H1 (cell line): ENCODE results near the gene RALGAPA2. TPM values are rescaled to one million over a fixed set of nuclear protein-coding genes. Genes with fewer than 3 reads are reported as not detected.
A peak's percentile ranks its signal among the peaks of the same experiment; 100 is the strongest.

Source experiments
- CTCF ChIA-PET: fragments of 300-600 bp; sonication (Branson Sonifier 250); formaldehyde crosslinking; loops from one replicate; lab custom pipeline; 2021; ENCODE audit not compliant: partially characterized antibody; lab: Charles Lee
- POLR2A ChIA-PET: fragments of 300-600 bp; sonication (Branson Sonifier 250); formaldehyde crosslinking; loops from one replicate; lab custom pipeline; 2021; ENCODE audit warnings: inconsistent platforms; ENCODE audit not compliant: partially characterized antibody; lab: Charles Lee
- DNase-seq, 2 experiments: peaks; one replicate each; pipeline versions ENCODE4 v3.0.0 to v3.0.0-alpha.2; 2010 to 2022; ENCODE audit warnings: low spot score in 2 of 2, low read depth in 1 of 2, mixed read lengths in 1 of 2
- FAIRE-seq: peaks from 2 replicates; lab custom pipeline; 2011; peaks lifted over from hg19 to GRCh38; lab: Jason Lieb, UNC
- H2AFZ ChIP-seq: 2 replicates; pipeline ENCODE4 v1.8.1; 2012; ENCODE audit warnings: low read length, inconsistent platforms
- H2AK5ac ChIP-seq: 2 replicates; pipeline ENCODE4 v1.6.1; 2013; ENCODE audit warnings: low read depth, low read length
- H2BK120ac ChIP-seq: replicated peaks from 2 replicates; pipeline ENCODE3; 2013; ENCODE audit warnings: low read depth, low read length, inconsistent platforms
- H2BK12ac ChIP-seq: 2 replicates; pipeline ENCODE4 v1.6.1; 2013; ENCODE audit warnings: low read depth, low read length
- H2BK15ac ChIP-seq: 2 replicates; pipeline ENCODE4 v1.6.1; 2013; ENCODE audit warnings: low read length
- H2BK20ac ChIP-seq: 2 replicates; pipeline ENCODE4 v1.6.1; 2013; ENCODE audit warnings: low read length
- H2BK5ac ChIP-seq: 2 replicates; pipeline ENCODE4 v1.6.1; 2013; ENCODE audit warnings: low read depth, low read length
- H3K14ac ChIP-seq: 2 replicates; pipeline ENCODE4 v1.6.1; 2013; ENCODE audit warnings: inconsistent platforms; ENCODE audit not compliant: insufficient read length
- H3K18ac ChIP-seq: 2 replicates; pipeline ENCODE4 v1.6.1; 2013; ENCODE audit warnings: low read length; ENCODE audit errors: extremely low read depth
- H3K23ac ChIP-seq: 2 replicates; pipeline ENCODE4 v1.6.1; 2013; ENCODE audit warnings: inconsistent platforms; ENCODE audit not compliant: insufficient read length
- H3K23me2 ChIP-seq: 2 replicates; pipeline ENCODE4 v1.6.1; 2013; ENCODE audit warnings: low read depth, low read length
- H3K27ac ChIP-seq: 2 replicates; pipeline ENCODE4 v1.6.1; 2011; ENCODE audit warnings: low read depth, low read length, inconsistent platforms
- H3K27me3 ChIP-seq, 4 experiments: replicated peaks in 1 of 4; 1 replicate in 1 of 4; 2 replicates in 3 of 4; pipeline versions ENCODE4 v1.6.1 to v1.8.1; 2011 to 2013; ENCODE audit warnings: low read length in 3 of 4, mild to moderate bottlenecking in 3 of 4, inconsistent platforms in 2 of 4, mixed read lengths in 2 of 4, moderate library complexity in 1 of 4; ENCODE audit not compliant: control insufficient read depth in 3 of 4, insufficient read depth in 3 of 4; ENCODE audit errors: extremely low read depth in 1 of 4
- H3K36me3 ChIP-seq, 4 experiments: 2 replicates each; pipeline versions ENCODE4 v1.6.1 to v1.8.1; 2011 to 2013; ENCODE audit warnings: mild to moderate bottlenecking in 4 of 4, low read length in 3 of 4, moderate library complexity in 2 of 4, control low read depth in 1 of 4, inconsistent platforms in 1 of 4; ENCODE audit not compliant: insufficient read depth in 4 of 4, control insufficient read depth in 2 of 4
- H3K4ac ChIP-seq: replicated peaks from 2 replicates; pipeline ENCODE3; 2013; ENCODE audit warnings: low read length, low read depth, mixed read lengths, inconsistent platforms; ENCODE audit not compliant: insufficient read length
- H3K4me1 ChIP-seq, 4 experiments: replicated peaks in 1 of 4; 1 replicate in 1 of 4; 2 replicates in 3 of 4; pipeline versions ENCODE4 v1.6.1 to v1.8.1; 2011 to 2013; ENCODE audit warnings: low read length in 3 of 4, inconsistent platforms in 2 of 4, mixed read lengths in 1 of 4; ENCODE audit not compliant: insufficient read depth in 4 of 4, control insufficient read depth in 3 of 4
- H3K4me2 ChIP-seq, 2 experiments: 2 replicates each; pipeline versions ENCODE4 v1.6.1 to v1.8.1; 2011 to 2013; ENCODE audit warnings: low read depth in 2 of 2, low read length in 2 of 2, control low read depth in 1 of 2, inconsistent platforms in 1 of 2, mild to moderate bottlenecking in 1 of 2; ENCODE audit not compliant: insufficient read depth in 1 of 2
- H3K4me3 ChIP-seq, 4 experiments: fragments of 200-600, 300-600 bp in 1 of 4; sonication (generic), shearing (Covaris generic), sonication (Bioruptor Twin) in 1 of 4; 2 replicates each; pipeline versions ENCODE4 v1.5.1 to v1.8.1; 2011 to 2016; ENCODE audit warnings: low read length in 4 of 4, low read depth in 3 of 4, control low read depth in 2 of 4, inconsistent platforms in 2 of 4, mild to moderate bottlenecking in 2 of 4, mixed read lengths in 1 of 4, moderate library complexity in 1 of 4; ENCODE audit not compliant: insufficient read depth in 2 of 4; ENCODE audit errors: extremely low read depth in 1 of 4
- H3K56ac ChIP-seq: replicated peaks from 2 replicates; pipeline ENCODE3; 2013; ENCODE audit warnings: low read depth, mild to moderate bottlenecking, mixed read lengths, low read length, inconsistent platforms; ENCODE audit not compliant: insufficient read length
- H3K79me1 ChIP-seq: 2 replicates; pipeline ENCODE4 v1.6.1; 2013; ENCODE audit warnings: low read depth, low read length, control low read depth
- H3K79me2 ChIP-seq, 2 experiments: 2 replicates each; pipeline versions ENCODE4 v1.6.1 to v1.8.1; 2012 to 2013; ENCODE audit warnings: low read length in 2 of 2, mild to moderate bottlenecking in 2 of 2, inconsistent platforms in 1 of 2; ENCODE audit not compliant: insufficient read depth in 2 of 2, control insufficient read depth in 1 of 2
- H3K9ac ChIP-seq, 4 experiments: replicated peaks in 1 of 4; 1 replicate in 1 of 4; 2 replicates in 3 of 4; pipeline versions ENCODE4 v1.6.1 to v1.8.1; 2011 to 2013; ENCODE audit warnings: low read depth in 3 of 4, low read length in 3 of 4, control low read depth in 2 of 4, mild to moderate bottlenecking in 2 of 4, moderate library complexity in 2 of 4, inconsistent platforms in 1 of 4; ENCODE audit errors: extremely low read depth in 1 of 4
- H3K9me3 ChIP-seq, 2 experiments: 2 replicates each; pipeline versions ENCODE4 v1.6.1 to v1.8.1; 2012 to 2013; ENCODE audit warnings: mild to moderate bottlenecking in 2 of 2, moderate library complexity in 2 of 2, control low read depth in 1 of 2, inconsistent platforms in 1 of 2, low read depth in 1 of 2, low read length in 1 of 2, mixed read lengths in 1 of 2; ENCODE audit not compliant: insufficient read depth in 2 of 2
- H4K20me1 ChIP-seq, 2 experiments: replicated peaks in 1 of 2; 2 replicates each; pipeline versions ENCODE3 to v1.8.1; 2011 to 2013; ENCODE audit warnings: inconsistent platforms in 2 of 2, low read length in 2 of 2, mild to moderate bottlenecking in 1 of 2; ENCODE audit not compliant: insufficient read depth in 2 of 2, control insufficient read depth in 1 of 2
- H4K5ac ChIP-seq: 2 replicates; pipeline ENCODE4 v1.6.1; 2013; ENCODE audit warnings: low read length, low read depth, mixed read lengths, inconsistent platforms; ENCODE audit not compliant: insufficient read length
- H4K8ac ChIP-seq: 2 replicates; pipeline ENCODE4 v1.8.0; 2013; ENCODE audit warnings: mild to moderate bottlenecking, moderate library complexity, low read length, inconsistent platforms; ENCODE audit not compliant: insufficient read depth; ENCODE audit errors: extremely low read depth
- H4K91ac ChIP-seq: replicated peaks from 2 replicates; pipeline ENCODE3; 2013; ENCODE audit warnings: low read length, mixed read lengths, inconsistent platforms; ENCODE audit not compliant: insufficient read length
- BRCA1 ChIP-seq: IDR thresholded peaks from 2 replicates; pipeline ENCODE4 v1.6.1; 2012; ENCODE audit warnings: low read depth, low read length, improper control_type of control experiment
- GABPA ChIP-seq: IDR thresholded peaks from 2 replicates; pipeline ENCODE4 v1.6.1; 2011; ENCODE audit warnings: mild to moderate bottlenecking, low read length, moderate library complexity, borderline replicate concordance; ENCODE audit not compliant: insufficient read depth
- KDM1A ChIP-seq: fragments of 200-600, 300-600 bp; sonication (generic); IDR thresholded peaks from 2 replicates; pipeline ENCODE4 v1.7.1; 2016; ENCODE audit warnings: mild to moderate bottlenecking, low read length, borderline replicate concordance
- KDM5A ChIP-seq: fragments of 200-600 bp; IDR thresholded peaks from 2 replicates; pipeline ENCODE4 v1.7.1; 2012; ENCODE audit warnings: mild to moderate bottlenecking, low read length, inconsistent platforms, mixed read lengths
- NANOG ChIP-seq: IDR thresholded peaks from 2 replicates; pipeline ENCODE4 v1.6.1; 2011; ENCODE audit warnings: low read length, low read depth, mild to moderate bottlenecking, inconsistent platforms; ENCODE audit not compliant: insufficient read depth, poor library complexity, severe bottlenecking
- WGBS, 2 experiments: shearing (Covaris generic) in 1 of 2; methylation state at CpG; one replicate each; pipeline versions ENCODE4 v1.1.6 to v1.1.7; 2013 to 2015; ENCODE audit warnings: low lambda C conversion rate in 2 of 2, mixed read lengths in 2 of 2, inconsistent platforms in 1 of 2, low coverage in 1 of 2, missing lambda C conversion rate in 1 of 2; ENCODE audit not compliant: insufficient replicate concordance in 2 of 2, insufficient coverage in 1 of 2, insufficient read length in 1 of 2; ENCODE audit errors: extremely low coverage in 1 of 2, missing lambda C conversion rate in 1 of 2; 5-methylcytosine and 5-hydroxymethylcytosine counted together
- polyA plus RNA-seq, 7 experiments: library from polyadenylated mRNA; depleted of rRNA in 3 of 7; stranded (reverse) in 5 of 7; unstranded in 2 of 7; fragments of >200 nt in 5 of 7; fragments of 200-250 nt in 2 of 7; gene quantifications; 1 replicate in 5 of 7; 2 replicates in 1 of 7; 4 replicates in 1 of 7; pipeline versions ENCODE4 v1.2.1 to v1.2.3, GENCODE V29; 2011 to 2013; ENCODE audit warnings: missing spikeins in 2 of 7, mixed read lengths in 2 of 7
- total RNA-seq: library from RNA; stranded (reverse); fragmentation: NEBNext Ultra II Directional; extraction: Animal tissue kit (Norgen Biotek cat#: 25700); gene quantifications from 2 replicates; pipeline ENCODE4 v1.2.1, GENCODE V29; 2021
- TF ChIP-seq, protein P1 (sequence below): IDR thresholded peaks from 2 replicates; pipeline ENCODE4 v1.6.1; 2012; ENCODE audit warnings: low read length, inconsistent platforms

Gene RALGAPA2
- total and polyA plus RNA-seq, 2 of the 8 experiments (the other 6 are each of a cell fraction or from before 2014, with no cell fraction given) = 5.1 to 25.5 TPM

DNA sequence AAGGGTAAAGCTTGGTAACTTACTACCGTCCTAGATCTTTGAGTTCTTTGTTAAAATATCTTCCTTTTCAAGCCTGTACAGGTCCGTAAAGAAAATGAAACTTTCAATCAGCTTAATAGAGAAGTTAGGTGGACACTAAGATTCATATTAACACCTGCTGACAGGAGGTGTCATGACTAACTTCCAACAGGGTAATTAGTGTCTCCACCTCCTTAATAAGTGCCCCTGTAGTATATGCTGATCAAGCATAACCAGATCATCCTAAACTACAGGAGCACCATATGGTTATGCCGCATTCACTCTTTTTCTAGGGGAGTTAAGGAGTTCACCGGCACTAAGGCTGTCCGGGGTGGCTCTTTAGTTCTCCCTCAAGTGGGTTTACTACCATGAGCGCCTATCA lies 23.9 kb upstream of the RALGAPA2 start:
- Histone ChIP-seq H2BK120ac (no peak overlapping the region), H3K79me2 (no peaks in the 10 kb centered on the region), H3K4me3 (no peak overlapping the region), H3K27me3 (no peaks in the 10 kb centered on the region), H3K4ac (no peak overlapping the region), H2BK5ac (no peak overlapping the region), H2BK20ac (no peak overlapping the region), H4K5ac (no peak overlapping the region), H3K9ac (no peak overlapping the region), H4K91ac (no peak overlapping the region), H3K56ac (no peak overlapping the region), H3K4me2 (no peak overlapping the region), H4K20me1 (no peaks in the 10 kb centered on the region), H3K23me2 (no peaks in the 10 kb centered on the region), H3K14ac (no peak overlapping the region), H3K4me1 (peaks cover 0 to 2% (median 0%) of the 10 kb centered on the region in 4 experiments; a peak in 1 of 7 replicates), H2BK15ac (no peak overlapping the region), H3K79me1 (no peaks in the 10 kb centered on the region), H3K9me3 (no peaks in the 10 kb centered on the region), H3K18ac (no peak overlapping the region), H2BK12ac (no peak overlapping the region), H3K36me3 (no peaks in the 10 kb centered on the region), H2AK5ac (no peak overlapping the region), H4K8ac (no peak overlapping the region), H3K23ac (no peak overlapping the region), H3K27ac (no peak overlapping the region), H2AFZ (0 out of 2 replicates have a peak overlapping the region, but pooled peaks have one; percentile 23)
- no peak for TF ChIP-seq KDM5A
- TF ChIP-seq, protein P1, sequence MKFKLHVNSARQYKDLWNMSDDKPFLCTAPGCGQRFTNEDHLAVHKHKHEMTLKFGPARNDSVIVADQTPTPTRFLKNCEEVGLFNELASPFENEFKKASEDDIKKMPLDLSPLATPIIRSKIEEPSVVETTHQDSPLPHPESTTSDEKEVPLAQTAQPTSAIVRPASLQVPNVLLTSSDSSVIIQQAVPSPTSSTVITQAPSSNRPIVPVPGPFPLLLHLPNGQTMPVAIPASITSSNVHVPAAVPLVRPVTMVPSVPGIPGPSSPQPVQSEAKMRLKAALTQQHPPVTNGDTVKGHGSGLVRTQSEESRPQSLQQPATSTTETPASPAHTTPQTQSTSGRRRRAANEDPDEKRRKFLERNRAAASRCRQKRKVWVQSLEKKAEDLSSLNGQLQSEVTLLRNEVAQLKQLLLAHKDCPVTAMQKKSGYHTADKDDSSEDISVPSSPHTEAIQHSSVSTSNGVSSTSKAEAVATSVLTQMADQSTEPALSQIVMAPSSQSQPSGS = no peak
- TF ChIP-seq BRCA1 = no peak
- TF ChIP-seq GABPA = no peak
- no peak for TF ChIP-seq NANOG
- TF ChIP-seq KDM1A = no peak
- ChIA-PET CTCF (no interaction called here), POLR2A (no interaction called here)
- no peak for DNase-seq
- FAIRE-seq = no peak
- 94% methylated on average over 6 of the region's 6 CpGs; no CpG with 5 or more reads in 1 of the 2 experiments for WGBS, 2 experiments
